COLO668 (cell line): Measurements from ENCODE around the gene MBP.

Source experiments
- DNase-seq: peaks from one replicate; lab custom pipeline; 2025; ENCODE audit not compliant: unreplicated experiment; lab: John Stamatoyannopoulos, UW

MBP gene

GRCh38 chr18:77103187-77103850 lies 29.3 kb downstream of the MBP start:
- DNase-seq: no peak

- no peak for DNase-seq
These were observed 30.1 kb downstream of the MBP start for GRCh38 chr18:77102259-77103040.

- no peak for DNase-seq
These were observed 30.9 kb downstream of the MBP start for GRCh38 chr18:77101410-77102258.

GRCh38 chr18:77100751-77101355 lies 31.7 kb downstream of the MBP start:
- DNase-seq: no peak

- DNase-seq: no peak
These were observed 32.9 kb downstream of the MBP start for GRCh38 chr18:77099485-77100370.

- DNase-seq: no peak
These were observed 33.9 kb downstream of the MBP start for GRCh38 chr18:77098538-77099174.

GRCh38 chr18:77098029-77098428 lies 34.6 kb downstream of the MBP start:
- DNase-seq: no peak

GRCh38 chr18:77096936-77097886 lies 35.4 kb downstream of the MBP start:
- DNase-seq: no peak

- DNase-seq: no peak
These were observed 36.9 kb downstream of the MBP start for GRCh38 chr18:77095391-77096371.

GRCh38 chr18:77093586-77093985 lies 39.0 kb downstream of the MBP start:
- DNase-seq: no peak

GRCh38 chr18:77093067-77093430 lies 39.5 kb downstream of the MBP start:
- DNase-seq: no peak

GRCh38 chr18:77092104-77093066 lies 40.2 kb downstream of the MBP start:
- no peak for DNase-seq

- no peak for DNase-seq
These were observed 41.2 kb downstream of the MBP start for GRCh38 chr18:77091366-77091765.

- DNase-seq: no peak
These were observed 41.9 kb downstream of the MBP start for GRCh38 chr18:77090546-77091174.

- DNase-seq: no peak
These were observed 42.8 kb downstream of the MBP start for GRCh38 chr18:77089723-77090285.
